WTC11 (cell line): ENCODE results near the gene MACROD2. TPM values are rescaled to one million over a fixed set of nuclear protein-coding genes. Genes with fewer than 3 reads are reported as not detected.

Experiments
- ATAC-seq: fragments of 200-7000 bp; cut with Tn5 transposase; 2 replicates; pipeline ENCODE4 v1.10.0; 2021; ENCODE audit warnings: mild to moderate bottlenecking, moderate library complexity
- CTCF ChIA-PET: fragments of 300-600 bp; sonication (Branson Sonifier 250); formaldehyde crosslinking; loops from one replicate; lab custom pipeline; 2021; ENCODE audit warnings: antibody characterized with exemption; lab: Charles Lee
- POLR2A ChIA-PET: fragments of 350-600 bp; sonication (Branson Sonifier 250); formaldehyde crosslinking; loops from one replicate; lab custom pipeline; 2021; ENCODE audit warnings: antibody characterized with exemption; lab: Charles Lee
- DNase-seq: peaks from one replicate; pipeline ENCODE4 v3.0.0; 2021; ENCODE audit warnings: low spot score
- H3K27ac Mint-ChIP-seq: 2 replicates; pipeline ENCODE4 v1.8.0; 2021; ENCODE audit warnings: mixed read lengths
- H3K27me3 Mint-ChIP-seq: 2 replicates; pipeline ENCODE4 v1.8.0; 2021; ENCODE audit warnings: low read depth, mild to moderate bottlenecking, moderate library complexity, mixed read lengths
- H3K36me3 Mint-ChIP-seq: 2 replicates; pipeline ENCODE4 v1.8.0; 2021; ENCODE audit warnings: mixed read lengths
- H3K4me1 Mint-ChIP-seq: 2 replicates; pipeline ENCODE4 v1.8.0; 2022; ENCODE audit warnings: mixed read lengths
- H3K4me3 Mint-ChIP-seq: 2 replicates; pipeline ENCODE4 v1.8.0; 2021; ENCODE audit warnings: mild to moderate bottlenecking, moderate library complexity, mixed read lengths
- H3K9me3 Mint-ChIP-seq: 2 replicates; pipeline ENCODE4 v1.8.0; 2021; ENCODE audit warnings: mixed read lengths
- AFF4 ChIP-seq: sonication (generic); formaldehyde crosslinking; IDR thresholded peaks from 2 replicates; pipeline ENCODE4 v1.8.1; 2023; ENCODE audit warnings: mild to moderate bottlenecking, missing genetic modification reagents, borderline replicate concordance
- CDX4 ChIP-seq: fragments of 250-450 bp; sonication (Bioruptor Pico); IDR thresholded peaks from 2 replicates; pipeline ENCODE4 v1.9.0; 2021; ENCODE audit warnings: moderate library complexity, mild to moderate bottlenecking, inconsistent platforms, borderline replicate concordance
- CREM ChIP-seq: sonication (generic); formaldehyde crosslinking; IDR thresholded peaks from 2 replicates; pipeline ENCODE4 v1.8.1; 2022; ENCODE audit warnings: mild to moderate bottlenecking, missing genetic modification reagents, moderate library complexity
- CTCF ChIP-seq: fragments of 200-600 bp; IDR thresholded peaks from 2 replicates; pipeline ENCODE4 v1.8.0; 2022; ENCODE audit warnings: antibody characterized with exemption
- MXD4 ChIP-seq: fragments of 250-450 bp; sonication (Bioruptor Pico); IDR thresholded peaks from 2 replicates; pipeline ENCODE4 v1.8.0; 2021; ENCODE audit warnings: mild to moderate bottlenecking, moderate library complexity, borderline replicate concordance
- NFE2L1 ChIP-seq: sonication (generic); formaldehyde crosslinking; IDR thresholded peaks from 2 replicates; pipeline ENCODE4 v1.8.1; 2023; ENCODE audit warnings: missing genetic modification reagents
- NFYB ChIP-seq: sonication (generic); formaldehyde crosslinking; conservative IDR thresholded peaks from 2 replicates; pipeline ENCODE4 v1.8.0; 2022; ENCODE audit warnings: low read depth, missing genetic modification reagents
- NR1H2 ChIP-seq: sonication (generic); formaldehyde crosslinking; IDR thresholded peaks from 2 replicates; pipeline ENCODE4 v1.9.0; 2021; ENCODE audit warnings: mild to moderate bottlenecking, moderate library complexity, missing genetic modification reagents
- NR2C2 ChIP-seq: sonication (generic); formaldehyde crosslinking; IDR thresholded peaks from 2 replicates; pipeline ENCODE4 v1.8.0; 2022; ENCODE audit warnings: mild to moderate bottlenecking, missing genetic modification reagents
- PREB ChIP-seq: sonication (generic); formaldehyde crosslinking; IDR thresholded peaks from 2 replicates; pipeline ENCODE4 v1.8.1; 2022; ENCODE audit warnings: mild to moderate bottlenecking, missing genetic modification reagents, moderate library complexity, borderline replicate concordance
- RORB ChIP-seq: fragments of 250-450 bp; sonication (Bioruptor Pico); IDR thresholded peaks from 2 replicates; pipeline ENCODE4 v1.9.0; 2021; ENCODE audit warnings: mild to moderate bottlenecking
- SMAD4 ChIP-seq: sonication (generic); formaldehyde crosslinking; IDR thresholded peaks from 2 replicates; pipeline ENCODE4 v1.8.0; 2022; ENCODE audit warnings: mild to moderate bottlenecking, missing genetic modification reagents
- TEAD1 ChIP-seq: sonication (generic); formaldehyde crosslinking; IDR thresholded peaks from 2 replicates; pipeline ENCODE4 v1.8.0; 2022; ENCODE audit warnings: mild to moderate bottlenecking, missing genetic modification reagents
- USF2 ChIP-seq: sonication (generic); formaldehyde crosslinking; IDR thresholded peaks from 2 replicates; pipeline ENCODE4 v1.8.1; 2023; ENCODE audit warnings: mild to moderate bottlenecking, missing genetic modification reagents, moderate library complexity
- ZBTB21 ChIP-seq: sonication (generic); formaldehyde crosslinking; IDR thresholded peaks from 2 replicates; pipeline ENCODE4 v1.8.1; 2023; ENCODE audit warnings: mild to moderate bottlenecking, missing genetic modification reagents, borderline replicate concordance
- ZNF281 ChIP-seq: sonication (generic); formaldehyde crosslinking; IDR thresholded peaks from 2 replicates; pipeline ENCODE4 v1.8.0; 2023; ENCODE audit warnings: mild to moderate bottlenecking, missing genetic modification reagents
- total RNA-seq: library from RNA; stranded (reverse); gene quantifications from 3 replicates; pipeline ENCODE4 v1.2.3, GENCODE V29; 2021

MACROD2 gene
- total RNA-seq, 1 experiment from 2014 or later: 4.1 TPM

- no peak overlapping the region for H3K4me3 Mint-ChIP-seq
- peaks cover 9% of the 10 kb centered on the region; the same call in 1 of the 2 replicates for H3K4me1 Mint-ChIP-seq
- H3K27ac Mint-ChIP-seq: no peak overlapping the region
- H3K9me3 Mint-ChIP-seq: peaks cover 25% of the 10 kb centered on the region
- no peaks in the 10 kb centered on the region for H3K27me3 Mint-ChIP-seq
- CTCF ChIA-PET: interaction anchor here (1.0 kb wide), 1 partner anchor 66 kb away, joined by 3 read pairs; no protein-coding TSS in a partner anchor
- POLR2A ChIA-PET: no interaction called here
- peaks cover 14% of the 10 kb centered on the region for H3K36me3 Mint-ChIP-seq
- ATAC-seq: no peak
- no peak for DNase-seq
- no peak for TF ChIP-seq CTCF
- no peak for TF ChIP-seq CREM (CRISPR knock-in tag)
- TF ChIP-seq SMAD4 (CRISPR knock-in tag): no peak
- no peak for TF ChIP-seq NR1H2 (CRISPR knock-in tag)
- TF ChIP-seq TEAD1: no peak
- no peak for TF ChIP-seq CDX4
- no peak for TF ChIP-seq RORB
- TF ChIP-seq NFYB (CRISPR knock-in tag): no peak
- no peak for TF ChIP-seq ZNF281 (CRISPR knock-in tag)
- TF ChIP-seq MXD4 (CRISPR knock-in tag): no peak
- TF ChIP-seq NR2C2: no peak
- TF ChIP-seq USF2: no peak
- TF ChIP-seq ZBTB21 (CRISPR knock-in tag): no peak
- TF ChIP-seq AFF4 (CRISPR knock-in tag): no peak
- no peak for TF ChIP-seq PREB (CRISPR knock-in tag)
- no peak for TF ChIP-seq NFE2L1 (CRISPR knock-in tag)
Observed at GRCh38 chr20:15942130-15942529, 1946.8 kb downstream of the MACROD2 start.
